Measurements from ENCODE around the gene FMN1.

Gene FMN1

DNA sequence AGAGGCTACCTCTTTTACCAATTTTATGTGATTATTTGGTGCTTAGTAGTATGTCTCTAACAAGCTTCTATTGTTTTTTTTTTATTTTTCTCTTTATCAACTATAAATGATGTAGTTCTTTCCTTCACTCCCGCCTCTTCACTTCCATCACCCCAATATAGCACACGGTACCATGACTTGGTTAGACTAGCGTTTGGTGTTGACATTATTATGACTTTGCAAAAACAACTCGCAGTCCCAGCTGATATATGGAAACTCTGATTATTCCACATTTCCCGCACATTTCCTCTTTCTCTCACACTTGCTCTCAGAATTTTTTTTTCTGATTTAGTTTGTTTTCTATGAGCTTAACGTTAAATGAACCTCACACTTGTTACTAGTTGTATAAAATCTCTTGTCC, 314.5 kb downstream of the FMN1 start:
- no peak for DNase-seq (ENCODE audit: low spot score)

DNA sequence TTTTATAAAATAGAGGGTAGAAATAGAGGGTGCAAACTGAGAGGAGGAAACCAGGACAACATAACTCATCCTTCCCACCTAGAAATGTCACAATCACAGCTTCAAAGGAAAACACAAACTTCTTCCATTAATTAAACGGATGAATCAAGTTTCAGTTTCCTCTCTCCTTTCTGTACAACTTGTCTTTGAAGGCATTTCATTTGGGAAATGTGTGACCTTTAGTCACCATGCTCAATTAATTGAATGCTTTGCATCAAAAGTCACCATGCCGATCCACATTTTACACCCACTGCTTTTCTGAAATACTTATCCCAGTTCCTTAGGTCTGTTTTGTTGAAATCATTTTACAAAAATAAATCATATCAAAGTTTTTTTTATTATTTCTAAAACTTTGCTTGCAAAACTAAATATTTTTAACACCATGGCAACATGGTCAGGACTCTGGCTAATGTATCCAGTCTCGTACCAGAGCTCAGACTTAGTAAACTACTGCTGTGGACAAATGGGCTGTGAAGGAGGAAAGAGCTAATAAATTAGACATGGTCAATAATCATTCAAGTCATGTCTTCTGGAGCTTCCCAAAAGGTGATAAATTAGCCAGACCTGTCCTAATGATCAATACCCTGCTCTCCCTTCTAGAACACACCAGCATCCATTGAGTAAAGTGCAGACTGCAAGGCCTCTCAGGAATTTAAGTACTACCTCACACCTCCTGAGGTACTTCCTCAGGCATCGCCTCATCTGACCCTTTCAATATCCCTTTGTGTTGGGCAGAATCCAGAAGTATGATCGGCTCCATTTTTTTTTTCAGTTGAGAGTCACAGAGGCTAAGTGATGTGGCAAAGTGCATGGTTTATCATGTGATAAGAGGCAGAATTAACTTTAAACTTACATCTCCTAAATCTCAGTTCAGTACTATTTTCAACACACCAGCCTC, 315.4 kb downstream of the FMN1 start:
- no peak for DNase-seq (ENCODE audit: low spot score)

DNA sequence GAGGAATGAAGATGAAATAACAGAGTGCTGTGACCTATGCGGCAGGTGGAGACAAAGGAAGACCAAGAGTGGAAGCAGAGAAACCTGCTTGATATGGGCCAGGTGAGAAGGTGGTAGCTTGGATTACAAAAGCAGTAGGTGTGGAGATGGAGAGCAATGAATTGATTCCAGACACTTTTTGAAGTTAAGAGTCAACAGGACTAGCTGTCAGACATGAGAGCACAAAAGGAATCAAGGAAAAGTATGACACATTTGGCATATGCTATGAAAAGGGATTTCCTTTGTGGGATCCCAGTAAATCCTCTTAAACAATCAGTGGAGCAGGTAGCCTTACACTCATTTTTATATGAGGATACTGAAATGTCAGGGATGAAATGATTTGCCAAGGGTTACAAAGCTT, 316.2 kb downstream of the FMN1 start:
- peak; percentile 43 for DNase-seq (ENCODE audit: low spot score)

DNA sequence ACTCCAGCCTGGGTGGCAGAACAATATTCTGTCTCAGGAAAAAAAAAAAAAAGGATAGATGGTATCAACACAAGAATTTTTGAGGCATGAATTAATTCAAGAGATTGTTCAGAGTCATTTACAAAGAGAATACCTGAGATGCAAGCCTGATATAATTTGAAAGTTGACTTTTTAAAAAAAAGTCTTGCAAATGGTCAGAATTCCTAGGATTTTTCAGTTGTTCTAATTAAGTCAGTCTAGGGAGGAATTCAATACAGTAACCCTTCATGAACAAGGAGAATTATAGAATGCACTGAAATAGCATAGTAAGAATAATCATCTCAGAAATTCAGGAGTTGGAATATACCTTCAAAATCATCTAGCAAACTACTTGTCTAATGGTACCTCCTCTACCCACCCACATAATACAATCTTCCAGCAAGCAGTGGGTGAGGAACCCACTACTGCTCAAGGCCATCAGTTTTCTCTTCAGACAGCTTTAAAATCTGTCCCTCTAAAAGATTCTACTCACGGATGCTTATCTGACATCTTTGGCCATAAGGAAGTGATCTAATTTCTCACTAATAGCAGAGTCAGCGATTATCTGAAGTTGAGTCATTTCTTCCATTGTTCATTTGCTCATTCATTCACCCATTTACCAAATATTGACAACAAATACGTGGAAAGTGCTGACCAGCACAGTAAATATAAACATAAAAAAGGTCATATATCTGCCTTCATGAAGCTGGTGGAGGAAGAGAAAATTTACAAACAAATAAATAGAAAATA, 317.1 kb downstream of the FMN1 start:
- DNase-seq (ENCODE audit: low spot score), result peak; percentile 35

DNA sequence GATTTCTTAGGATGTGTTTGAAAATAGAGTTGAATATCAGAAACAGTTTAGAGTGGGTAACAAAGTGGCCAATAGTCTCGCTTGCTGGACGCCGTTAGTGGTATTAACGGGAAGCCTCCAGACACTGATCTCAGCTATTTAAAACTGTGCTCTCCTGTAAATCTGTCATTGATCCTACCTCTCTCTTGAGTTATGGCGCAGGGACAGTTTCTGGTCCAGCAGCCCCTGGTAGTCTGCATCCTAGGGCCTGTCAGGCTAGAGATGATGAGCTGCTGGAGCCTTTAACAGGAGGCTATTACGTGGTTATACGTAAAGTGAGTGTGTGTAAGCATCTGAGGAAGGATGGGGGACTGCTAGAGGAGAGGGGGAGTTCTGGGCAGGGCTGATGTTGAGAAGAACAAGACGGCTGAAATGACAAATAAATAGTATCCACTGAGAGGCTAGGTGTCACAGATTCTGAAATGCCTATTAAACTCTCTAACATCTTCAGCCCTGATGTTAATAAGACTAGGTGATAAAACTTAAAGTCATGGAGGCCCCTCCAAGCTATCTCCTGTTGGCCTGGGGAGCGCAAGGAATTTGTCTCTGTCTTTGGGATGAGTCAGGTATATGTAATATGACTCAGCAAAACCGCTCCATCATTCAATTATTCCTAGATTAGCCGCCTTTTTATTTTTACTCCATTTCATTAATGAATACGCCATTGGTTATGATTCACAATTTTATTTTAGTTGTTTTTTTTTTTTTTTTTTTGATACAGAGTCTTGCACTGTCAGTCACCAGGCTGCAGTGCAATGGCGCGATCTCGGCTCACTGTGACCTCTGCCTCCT, 321.0 kb downstream of the FMN1 start:
- peak; percentile 12 for DNase-seq (ENCODE audit: low spot score)

- DNase-seq (ENCODE audit: low spot score), result no peak
Observed at GRCh38 chr15:32872621-32873283, 321.8 kb downstream of the FMN1 start.

DNA sequence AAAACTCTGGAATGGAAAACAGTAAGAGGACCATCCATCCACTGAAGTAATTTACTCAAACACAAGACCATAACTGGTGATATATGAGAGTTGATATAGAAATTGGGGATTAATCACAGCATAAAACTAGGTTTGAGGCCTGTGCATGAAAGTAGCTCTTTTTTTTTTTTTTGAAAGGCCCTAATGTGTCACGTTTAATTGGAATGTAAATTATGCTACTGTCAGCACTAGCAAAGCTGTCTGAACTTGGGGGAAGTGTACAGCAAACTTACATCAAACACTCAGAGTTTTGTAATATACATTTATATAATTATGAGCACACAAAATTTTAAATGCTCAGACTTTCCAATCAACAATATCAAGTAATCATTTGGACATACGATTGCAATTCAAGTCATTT, 322.6 kb downstream of the FMN1 start:
- DNase-seq (ENCODE audit: low spot score), result no peak

DNA sequence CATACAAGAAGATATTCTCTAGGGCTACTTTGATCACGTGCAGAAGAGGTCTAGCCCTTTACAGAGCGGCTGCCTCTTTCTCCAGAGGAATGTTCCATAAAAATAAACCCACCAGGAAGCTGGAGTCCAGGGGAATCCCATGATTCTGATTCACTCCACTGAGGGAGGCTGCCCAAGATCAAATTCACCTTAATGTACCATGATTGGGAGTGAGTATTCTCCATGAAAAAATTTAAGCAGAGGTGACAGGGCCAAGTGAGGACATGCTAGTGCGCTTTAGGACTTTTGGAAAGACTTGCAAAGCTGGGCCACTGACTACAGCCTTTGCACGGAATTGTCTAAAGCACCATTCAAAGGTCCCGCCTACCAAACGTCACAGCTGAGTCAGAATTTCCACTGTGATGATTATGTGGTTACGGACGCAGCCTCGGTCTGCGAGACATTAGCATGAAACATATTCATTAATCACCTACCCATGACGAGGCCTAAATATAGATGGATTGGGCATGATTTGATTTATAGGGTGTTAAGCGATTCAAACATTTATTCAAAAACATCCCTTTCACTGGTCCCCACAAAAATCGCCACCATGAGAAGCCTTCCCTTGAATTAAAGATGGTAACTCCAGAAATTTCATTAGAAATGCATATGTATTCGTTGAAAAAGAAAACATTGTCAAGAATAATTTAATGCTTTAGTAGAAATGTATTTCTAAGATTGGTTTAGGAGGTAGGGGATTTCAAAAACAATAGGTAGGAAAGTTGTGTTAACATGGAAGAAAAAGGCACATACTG, 324.1 kb downstream of the FMN1 start:
- peak; percentile 74 for DNase-seq (ENCODE audit: low spot score)

GRCh38 chr15:32869776-32870175, 324.7 kb downstream of the FMN1 start:
- DNase-seq (ENCODE audit: low spot score), result no peak

DNA sequence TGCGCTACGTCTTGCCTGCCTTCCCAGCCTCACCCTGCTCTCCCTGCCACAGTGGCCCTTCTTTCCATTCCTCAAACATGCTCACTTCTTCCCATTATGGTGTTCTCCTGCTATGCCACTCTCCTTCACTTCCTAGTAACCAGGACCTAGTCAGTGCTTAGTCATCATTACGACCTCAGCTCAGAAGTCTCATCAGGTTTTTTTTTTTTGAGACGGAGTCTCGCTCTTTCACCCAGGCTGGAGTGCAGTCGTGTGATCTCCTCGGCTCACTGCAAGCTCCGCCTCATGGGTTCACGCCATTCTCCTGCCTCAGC, 327.2 kb downstream of the FMN1 start:
- DNase-seq (ENCODE audit: low spot score), result peak; percentile 90

DNA sequence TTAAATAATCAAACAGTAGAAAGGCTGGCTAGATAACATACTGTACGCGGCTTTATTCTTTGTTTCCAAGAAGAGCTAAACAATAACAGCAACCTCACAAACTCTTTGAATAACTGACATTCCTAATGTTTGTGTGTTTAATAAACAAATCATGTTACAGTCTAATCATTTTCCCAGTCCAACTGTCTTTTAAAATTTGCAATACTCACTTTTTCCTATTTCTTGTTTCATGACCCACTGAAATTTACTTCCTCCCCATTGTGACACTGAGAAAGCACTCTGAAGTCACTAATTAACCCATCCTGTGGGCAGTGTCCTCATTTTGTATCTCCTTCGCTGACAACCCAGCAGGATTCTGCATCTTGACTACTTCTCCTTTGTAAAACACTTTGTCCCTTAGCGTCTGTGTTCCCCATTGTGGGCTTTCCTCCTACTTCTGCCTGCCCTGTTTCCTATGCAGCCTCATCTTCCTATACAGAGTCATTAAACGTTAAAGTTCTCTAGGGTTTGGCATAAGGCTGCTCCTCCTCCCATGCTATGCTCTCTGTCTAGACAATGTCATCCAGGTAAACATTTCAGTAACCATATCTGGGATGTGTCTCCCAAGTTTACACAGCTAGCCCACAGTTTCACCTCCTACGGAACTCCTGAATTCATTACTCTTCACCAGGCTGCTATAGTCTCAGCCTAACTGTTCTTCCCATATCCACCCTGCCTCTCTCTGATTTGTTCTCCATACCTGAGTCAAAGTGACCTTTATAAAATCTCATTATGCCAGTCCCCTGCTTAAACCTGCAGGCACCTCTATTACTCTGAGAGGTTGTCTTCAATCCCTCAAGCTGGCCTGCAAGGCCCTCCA, 327.8 kb downstream of the FMN1 start:
- peak; percentile 70 for DNase-seq (ENCODE audit: low spot score)

DNA sequence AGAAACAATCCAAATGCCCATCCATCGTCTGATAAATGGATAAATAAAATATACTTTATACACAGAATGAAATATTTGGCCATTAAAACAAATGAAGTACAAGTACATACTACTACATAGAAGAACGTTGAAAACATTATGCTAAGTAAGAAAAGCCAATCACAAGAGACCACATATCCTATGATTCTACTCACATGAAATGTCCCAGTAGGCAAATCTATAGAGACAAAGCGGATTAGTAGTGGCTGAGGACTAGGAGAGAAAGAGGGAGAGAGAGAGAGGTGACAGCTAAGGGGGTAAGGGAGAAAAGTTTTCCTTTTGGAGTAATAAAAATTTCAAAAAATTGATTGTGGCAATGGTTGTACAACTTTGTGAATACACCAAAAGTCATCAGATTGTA, 329.7 kb downstream of the FMN1 start:
- DNase-seq (ENCODE audit: low spot score), result no peak

DNA sequence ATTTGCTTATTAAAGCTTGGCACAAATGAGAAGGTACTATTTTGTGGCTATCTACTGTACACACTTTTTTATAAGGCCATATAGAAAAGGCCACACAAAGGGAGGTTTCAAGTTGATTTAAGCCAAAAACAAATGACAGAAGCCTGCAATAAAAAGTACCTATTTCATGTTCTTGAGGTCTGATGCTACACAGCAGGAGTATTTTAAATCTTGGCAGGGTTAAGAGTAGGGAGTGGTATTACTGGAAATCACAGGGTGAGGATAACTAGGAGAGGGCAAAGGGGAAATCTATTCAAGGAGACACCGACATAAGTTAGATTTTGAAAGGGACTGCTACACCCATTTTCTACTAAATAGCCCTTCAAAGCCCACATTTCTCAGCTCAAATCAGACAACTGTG, 330.5 kb downstream of the FMN1 start:
- no peak for DNase-seq (ENCODE audit: low spot score)

GRCh38 chr15:32861761-32862160, 332.8 kb downstream of the FMN1 start:
- DNase-seq (ENCODE audit: low spot score), result peak; percentile 52

GRCh38 chr15:32861174-32861573, 333.3 kb downstream of the FMN1 start:
- no peak for DNase-seq (ENCODE audit: low spot score)

- no peak for DNase-seq (ENCODE audit: low spot score)
Observed at GRCh38 chr15:32859996-32860395, 334.5 kb downstream of the FMN1 start.

GRCh38 chr15:32859251-32859650, 335.3 kb downstream of the FMN1 start:
- no peak for DNase-seq (ENCODE audit: low spot score)

GRCh38 chr15:32857732-32858131, 336.8 kb downstream of the FMN1 start:
- DNase-seq (ENCODE audit: low spot score), result no peak

- peak; percentile 56 for DNase-seq (ENCODE audit: low spot score)
Observed at GRCh38 chr15:32856753-32857152, 337.8 kb downstream of the FMN1 start.

DNA sequence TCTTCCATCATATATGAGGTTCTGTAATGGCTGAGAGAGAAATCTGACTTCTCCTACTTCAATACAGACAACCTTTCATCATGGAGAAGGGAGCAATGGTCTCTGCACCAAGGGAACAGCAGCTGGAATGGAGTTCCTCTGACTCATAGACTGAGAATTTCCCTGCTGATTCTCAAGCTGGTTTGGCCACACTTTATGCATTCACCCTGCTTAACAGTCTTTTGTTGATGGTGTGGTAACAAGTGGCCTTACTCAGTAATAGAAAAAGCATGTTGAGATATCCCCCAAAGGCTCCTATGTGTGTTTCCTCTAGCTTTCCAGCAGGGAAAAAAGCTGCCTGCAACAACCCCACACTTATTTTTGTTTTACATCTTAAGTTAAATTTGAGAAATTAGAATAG, 338.6 kb downstream of the FMN1 start:
- DNase-seq (ENCODE audit: low spot score), result peak; percentile 96
